Activated naive CD4-positive, alpha-beta T cell treated with anti-CD3 and anti-CD28 coated beads, Interleukin-2, amount 50 U/mL, for 72 hours (primary cell): ENCODE results near the gene MZF1. TPM values are rescaled to one million over a fixed set of nuclear protein-coding genes. Genes with fewer than 3 reads are reported as not detected.
"Not testable (repeated sequence)": the region's sequence is repeated elsewhere in the genome, so short reads cannot be mapped to it uniquely, and the experiment has no call there.

Experiments used
- ATAC-seq, 2 donors: fragments of 150-1000 bp; cut with Tn5 transposase; 2 replicates each; pipeline ENCODE4 v1.10.0; 2021; ENCODE audit warnings: mild to moderate bottlenecking in 2 of 2, moderate library complexity in 2 of 2
- DNase-seq, 2 donors: peaks; one replicate each; pipeline ENCODE4 v3.0.0; 2021 to 2022; ENCODE audit warnings: low spot score in 2 of 2
- H3K27ac Mint-ChIP-seq, 2 donors: one replicate each; pipeline ENCODE4 v1.8.0; 2022; ENCODE audit warnings: mild to moderate bottlenecking in 2 of 2, mixed read lengths in 2 of 2
- H3K36me3 Mint-ChIP-seq, 2 donors: one replicate each; pipeline ENCODE4 v1.8.0; 2022; ENCODE audit warnings: mixed read lengths in 2 of 2
- H3K9me3 Mint-ChIP-seq, 2 donors: one replicate each; pipeline ENCODE4 v1.8.0; 2022; ENCODE audit warnings: mixed read lengths in 2 of 2
- total RNA-seq, 2 donors: library from RNA; stranded (reverse); gene quantifications; one replicate each; pipeline ENCODE4 v1.2.3, GENCODE V29; 2022

The MZF1 gene
- total RNA-seq, 2 donors from 2014 or later = 22.1 to 26.8 TPM

DNA sequence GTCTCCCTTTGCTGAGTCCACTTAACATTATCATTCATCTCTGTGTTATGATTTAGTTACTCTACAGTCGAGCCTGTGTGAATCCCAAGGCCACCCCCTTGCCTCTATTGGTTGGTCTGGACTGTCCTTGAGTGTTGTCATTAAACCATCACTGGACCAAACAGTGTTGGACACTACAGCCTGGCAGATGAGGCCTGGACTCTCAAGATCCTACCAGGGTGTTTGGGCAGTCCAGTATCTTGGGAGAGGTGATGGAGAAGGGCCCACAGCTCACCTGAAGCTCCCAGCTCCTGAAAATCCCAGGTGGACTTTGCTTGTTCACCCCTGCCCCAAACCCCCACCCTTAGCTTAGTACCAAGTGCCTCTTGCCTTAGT is 22.0 kb downstream of the MZF1 start:
- peak overlapping the region; percentile 13 to 33 for H3K27ac Mint-ChIP-seq
- no peaks in the 10 kb centered on the region for H3K9me3 Mint-ChIP-seq
- H3K36me3 Mint-ChIP-seq = peaks cover 43 to 61% of the 10 kb centered on the region in 2 donors
- DNase-seq (no peak), ATAC-seq (no peak)

DNA sequence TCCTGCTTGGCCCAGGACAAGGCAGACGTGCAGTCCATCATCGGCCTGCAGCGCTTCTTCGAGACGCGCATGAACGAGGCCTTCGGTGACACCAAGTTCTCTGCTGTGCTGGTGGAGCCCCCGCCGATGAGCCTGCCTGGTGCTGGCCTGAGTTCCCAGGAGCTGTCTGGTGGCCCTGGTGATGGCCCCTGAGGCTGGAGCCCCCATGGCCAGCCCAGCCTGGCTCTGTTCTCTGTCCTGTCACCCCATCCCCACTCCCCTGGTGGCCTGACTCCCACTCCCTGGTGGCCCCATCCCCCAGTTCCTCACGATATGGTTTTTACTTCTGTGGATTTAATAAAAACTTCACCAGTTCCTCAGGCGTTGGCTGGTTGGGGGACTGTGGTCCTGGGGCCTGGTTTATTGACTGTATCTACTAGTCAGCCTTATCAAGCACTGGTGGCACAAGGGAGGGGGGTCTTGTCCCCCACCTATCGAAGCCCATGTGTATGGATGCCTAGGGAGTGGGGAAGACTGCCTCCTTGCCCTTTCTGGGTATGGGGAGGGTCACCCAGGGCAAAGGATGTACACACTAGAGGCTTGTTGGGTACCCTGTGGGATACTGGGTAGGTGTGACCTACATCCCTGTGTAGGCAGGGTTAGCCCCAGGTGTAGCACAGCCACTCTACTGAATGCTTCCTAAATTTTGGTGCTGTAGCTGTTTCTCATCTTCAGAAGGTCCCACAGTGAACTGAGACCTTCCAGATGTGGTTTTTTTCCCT is 22.6 kb downstream of the MZF1 start:
- DNase-seq (no peak), ATAC-seq (no peak)
- peak overlapping the region in 1 of 2 donors; percentile 33 for H3K27ac Mint-ChIP-seq
- H3K9me3 Mint-ChIP-seq = no peaks in the 10 kb centered on the region
- peaks cover 45 to 65% of the 10 kb centered on the region in 2 donors for H3K36me3 Mint-ChIP-seq

DNA sequence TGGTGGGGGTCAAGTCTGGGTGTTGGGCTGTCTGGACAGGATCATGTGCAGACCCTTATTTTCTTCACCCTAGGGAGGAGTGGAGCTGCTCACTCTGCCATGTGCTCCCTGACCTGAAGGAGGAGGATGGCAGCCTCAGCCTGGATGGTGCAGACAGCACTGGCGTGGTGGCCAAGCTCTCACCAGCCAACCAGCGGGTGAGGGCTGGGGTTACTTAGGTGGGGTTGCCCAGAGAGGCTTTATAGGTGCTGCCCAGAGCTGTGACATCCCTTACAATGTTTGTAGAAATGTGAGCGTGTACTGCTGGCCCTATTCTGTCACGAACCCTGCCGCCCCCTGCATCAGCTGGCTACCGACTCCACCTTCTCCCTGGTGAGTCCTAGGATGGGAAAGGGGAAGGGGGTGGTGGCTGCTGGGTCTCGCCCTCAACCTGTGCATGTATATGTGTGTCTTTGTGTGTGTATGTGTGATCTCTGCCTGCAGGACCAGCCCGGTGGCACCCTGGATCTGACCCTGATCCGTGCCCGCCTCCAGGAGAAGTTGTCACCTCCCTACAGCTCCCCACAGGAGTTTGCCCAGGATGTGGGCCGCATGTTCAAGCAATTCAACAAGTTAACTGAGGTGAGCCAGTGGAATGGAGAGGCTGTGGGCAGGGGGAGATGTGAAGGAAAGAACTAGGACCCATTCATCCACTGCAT is 23.3 kb downstream of the MZF1 start:
- peak overlapping the region; percentile 25 to 33 for H3K27ac Mint-ChIP-seq
- no peaks in the 10 kb centered on the region for H3K9me3 Mint-ChIP-seq
- H3K36me3 Mint-ChIP-seq = peaks cover 45 to 67% of the 10 kb centered on the region in 2 donors
- ATAC-seq = no peak
- DNase-seq = no peak

DNA sequence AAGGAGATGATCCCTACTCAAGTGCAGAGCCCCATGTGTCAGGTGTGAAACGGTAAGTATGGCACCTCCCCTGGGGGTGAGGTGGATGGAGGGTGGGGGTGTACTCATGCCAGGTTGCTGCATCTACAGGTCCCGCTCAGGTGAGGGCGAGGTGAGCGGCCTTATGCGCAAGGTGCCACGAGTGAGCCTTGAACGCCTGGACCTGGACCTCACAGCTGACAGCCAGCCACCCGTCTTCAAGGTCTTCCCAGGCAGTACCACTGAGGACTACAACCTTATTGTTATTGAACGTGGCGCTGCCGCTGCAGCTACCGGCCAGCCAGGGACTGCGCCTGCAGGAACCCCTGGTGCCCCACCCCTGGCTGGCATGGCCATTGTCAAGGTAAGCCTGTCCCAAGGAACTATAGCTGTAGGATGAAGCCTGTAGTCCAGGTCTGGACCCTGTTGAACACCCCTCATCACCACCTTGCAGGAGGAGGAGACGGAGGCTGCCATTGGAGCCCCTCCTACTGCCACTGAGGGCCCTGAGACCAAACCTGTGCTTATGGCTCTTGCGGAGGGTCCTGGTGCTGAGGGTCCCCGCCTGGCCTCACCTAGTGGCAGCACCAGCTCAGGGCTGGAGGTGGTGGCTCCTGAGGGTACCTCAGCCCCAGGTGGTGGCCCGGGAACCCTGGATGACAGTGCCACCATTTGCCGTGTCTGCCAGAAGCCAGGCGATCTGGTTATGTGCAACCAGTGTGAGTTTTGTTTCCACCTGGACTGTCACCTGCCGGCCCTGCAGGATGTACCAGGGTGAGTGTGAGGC is 24.1 kb downstream of the MZF1 start:
- H3K9me3 Mint-ChIP-seq = no peaks in the 10 kb centered on the region
- H3K36me3 Mint-ChIP-seq = peaks cover 38 to 60% of the 10 kb centered on the region in 2 donors
- H3K27ac Mint-ChIP-seq = no peak overlapping the region
- DNase-seq = no peak
- ATAC-seq = no peak

DNA sequence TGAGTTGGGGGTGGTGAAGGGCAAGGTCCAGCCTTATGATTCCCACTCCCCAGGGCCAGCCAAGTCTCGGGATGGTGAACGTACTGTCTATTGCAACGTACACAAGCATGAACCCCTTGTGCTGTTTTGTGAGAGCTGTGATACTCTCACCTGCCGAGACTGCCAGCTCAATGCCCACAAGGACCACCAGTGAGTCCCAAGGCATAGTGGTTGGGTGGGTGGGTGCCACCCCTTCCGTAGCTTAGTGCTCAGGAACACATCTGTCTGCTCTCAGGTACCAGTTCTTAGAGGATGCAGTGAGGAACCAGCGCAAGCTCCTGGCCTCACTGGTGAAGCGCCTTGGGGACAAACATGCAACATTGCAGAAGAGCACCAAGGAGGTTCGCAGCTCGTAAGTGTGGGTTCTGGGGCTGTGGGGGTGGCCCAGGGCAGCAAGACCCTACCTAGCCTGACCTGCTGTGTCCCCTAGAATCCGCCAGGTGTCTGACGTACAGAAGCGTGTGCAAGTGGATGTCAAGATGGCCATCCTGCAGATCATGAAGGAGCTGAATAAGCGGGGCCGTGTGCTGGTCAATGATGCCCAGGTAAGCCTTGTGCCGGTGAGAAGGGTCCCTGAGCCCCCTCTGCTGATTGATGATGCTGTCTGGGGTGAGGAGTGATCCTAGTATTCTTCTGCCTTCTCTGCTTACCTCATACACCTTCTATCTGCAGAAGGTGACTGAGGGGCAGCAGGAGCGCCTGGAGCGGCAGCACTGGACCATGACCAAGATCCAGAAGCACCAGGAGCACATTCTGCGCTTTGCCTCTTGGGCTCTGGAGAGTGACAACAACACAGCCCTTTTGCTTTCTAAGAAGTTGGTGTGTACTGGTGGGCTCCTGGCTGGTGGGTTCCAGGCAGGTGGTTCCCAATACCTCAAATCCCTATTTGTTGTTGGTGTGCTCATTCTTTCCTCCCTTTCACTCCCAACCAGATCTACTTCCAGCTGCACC is 25.5 kb downstream of the MZF1 start:
- Mint-ChIP-seq H3K27ac (peak overlapping the region in 1 of 2 donors; percentile 77), H3K36me3 (peaks cover 31 to 50% of the 10 kb centered on the region in 2 donors), H3K9me3 (no peaks in the 10 kb centered on the region)
- no peak for ATAC-seq
- DNase-seq = no peak

DNA sequence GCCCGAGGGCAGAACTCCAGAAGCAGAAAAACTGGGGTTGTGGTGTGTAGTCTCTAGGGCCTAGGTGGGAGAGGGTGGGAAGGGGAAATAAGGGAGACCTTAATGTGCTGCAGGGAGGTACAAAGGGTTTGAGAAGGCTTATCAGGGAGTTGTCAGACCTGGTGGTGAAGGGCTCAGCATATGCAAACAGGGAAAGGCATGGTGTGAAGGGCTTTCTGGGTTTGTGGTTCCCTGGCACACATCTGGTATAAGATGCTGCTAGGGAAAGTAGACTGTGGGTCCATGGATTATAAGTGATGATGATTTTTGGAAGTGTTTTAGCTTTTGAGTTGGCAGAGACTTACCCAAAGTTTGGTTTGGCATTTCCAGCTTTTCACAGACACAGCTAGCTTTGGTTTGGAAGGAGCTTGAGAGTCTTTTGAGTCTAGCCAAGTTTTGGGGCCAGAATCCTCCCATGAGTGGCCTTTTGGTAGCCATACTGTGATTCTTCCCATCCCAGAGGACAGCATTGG is 27.1 kb downstream of the MZF1 start:
- Mint-ChIP-seq H3K36me3 (peaks cover 31 to 43% of the 10 kb centered on the region in 2 donors), H3K27ac (peak overlapping the region; percentile 89 to 99), H3K9me3 (no peaks in the 10 kb centered on the region)
- ATAC-seq (no peak), DNase-seq (no peak)

DNA sequence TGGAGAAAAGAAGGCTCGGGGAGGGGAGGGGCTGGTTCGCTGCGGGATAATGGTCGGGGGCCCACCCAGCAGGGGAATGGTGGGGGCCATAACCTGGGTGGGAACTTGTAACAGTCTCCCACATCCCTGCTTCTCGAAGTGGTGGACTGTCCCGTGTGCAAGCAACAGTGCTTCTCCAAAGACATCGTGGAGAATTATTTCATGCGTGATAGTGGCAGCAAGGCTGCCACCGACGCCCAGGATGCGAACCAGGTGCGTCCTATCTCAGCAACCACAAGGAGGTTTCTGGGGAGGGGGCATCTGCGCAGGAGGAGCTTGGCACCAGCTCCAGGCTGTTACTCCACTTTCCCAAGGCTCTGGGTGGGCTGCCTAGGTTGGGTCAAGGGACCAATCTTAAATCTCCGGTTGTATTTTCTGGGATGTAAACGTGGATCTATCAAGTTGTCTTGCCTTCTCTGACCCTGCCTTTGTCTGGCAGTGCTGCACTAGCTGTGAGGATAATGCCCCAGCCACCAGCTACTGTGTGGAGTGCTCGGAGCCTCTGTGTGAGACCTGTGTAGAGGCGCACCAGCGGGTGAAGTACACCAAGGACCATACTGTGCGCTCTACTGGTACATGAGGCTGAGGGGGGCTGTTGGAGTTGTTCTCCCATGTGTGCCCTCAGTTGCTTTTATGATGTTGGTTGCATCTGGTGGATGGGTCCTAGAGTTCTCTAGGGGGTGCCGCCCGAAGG is 27.7 kb downstream of the MZF1 start:
- Mint-ChIP-seq H3K36me3 (peaks cover 31 to 42% of the 10 kb centered on the region in 2 donors), H3K9me3 (no peaks in the 10 kb centered on the region), H3K27ac (peak overlapping the region; percentile 89 to 99)
- ATAC-seq (no peak), DNase-seq (no peak)

DNA sequence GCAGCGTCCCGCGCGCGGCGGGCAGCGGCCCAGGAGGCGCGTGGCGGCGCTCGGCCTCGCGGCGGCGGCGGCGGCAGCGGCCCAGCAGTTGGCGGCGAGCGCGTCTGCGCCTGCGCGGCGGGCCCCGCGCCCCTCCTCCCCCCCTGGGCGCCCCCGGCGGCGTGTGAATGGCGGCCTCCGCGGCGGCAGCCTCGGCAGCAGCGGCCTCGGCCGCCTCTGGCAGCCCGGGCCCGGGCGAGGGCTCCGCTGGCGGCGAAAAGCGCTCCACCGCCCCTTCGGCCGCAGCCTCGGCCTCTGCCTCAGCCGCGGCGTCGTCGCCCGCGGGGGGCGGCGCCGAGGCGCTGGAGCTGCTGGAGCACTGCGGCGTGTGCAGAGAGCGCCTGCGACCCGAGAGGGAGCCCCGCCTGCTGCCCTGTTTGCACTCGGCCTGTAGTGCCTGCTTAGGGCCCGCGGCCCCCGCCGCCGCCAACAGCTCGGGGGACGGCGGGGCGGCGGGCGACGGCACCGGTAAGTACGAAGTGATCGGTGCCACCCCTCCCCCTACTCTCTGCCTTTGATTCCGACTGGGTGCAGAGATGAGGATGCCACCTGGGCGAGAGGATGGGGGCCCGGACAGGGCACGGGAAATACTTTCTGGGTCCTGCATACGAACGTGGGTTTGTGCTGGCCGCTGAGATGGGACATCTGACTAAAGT is 28.4 kb downstream of the MZF1 start:
- H3K27ac Mint-ChIP-seq = peak overlapping the region; percentile 96 to 99
- DNase-seq = peak in 1 of 2 donors; percentile 79
- peak; percentile 36 to 43 for ATAC-seq
- H3K36me3 Mint-ChIP-seq = peaks cover 31 to 35% of the 10 kb centered on the region in 2 donors
- no peaks in the 10 kb centered on the region for H3K9me3 Mint-ChIP-seq

DNA sequence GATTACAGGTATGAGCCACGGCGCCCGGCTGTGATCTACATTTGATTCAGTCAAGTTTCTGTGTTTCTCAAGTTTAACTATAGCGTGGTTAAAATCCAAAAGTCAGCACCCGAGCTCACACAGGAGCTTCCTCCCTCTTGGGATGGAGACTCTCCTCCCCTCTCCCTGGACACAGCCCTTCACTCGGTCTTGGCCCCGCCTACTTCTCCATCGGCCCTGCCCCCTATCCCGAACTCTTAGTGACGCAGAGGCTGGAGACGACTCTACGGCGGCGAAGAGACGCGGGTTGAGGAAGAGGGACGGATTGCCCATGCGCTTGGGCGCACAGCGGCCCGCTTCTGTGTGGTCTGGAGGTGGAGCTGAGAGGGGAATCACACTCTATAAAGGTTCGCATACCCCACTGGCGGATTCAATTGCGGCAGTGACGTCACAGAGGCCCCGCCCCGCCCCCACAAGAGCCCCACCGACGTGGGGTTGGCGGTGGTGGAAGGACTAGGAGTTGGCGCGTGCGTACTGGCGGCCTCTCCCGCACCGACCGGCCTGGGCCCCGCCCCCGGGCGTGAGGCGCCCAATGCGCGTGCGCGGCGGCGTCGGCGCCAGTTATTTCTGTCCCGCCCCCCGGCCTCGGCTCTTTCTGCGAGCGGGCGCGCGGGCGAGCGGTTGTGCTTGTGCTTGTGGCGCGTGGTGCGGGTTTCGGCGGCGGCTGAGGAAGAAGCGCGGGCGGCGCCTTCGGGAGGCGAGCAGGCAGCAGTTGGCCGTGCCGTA is 29.1 kb downstream of the MZF1 start, which contains the start of gene TRIM28:
TSS of gene TRIM28 (plus strand) at position 239 of the 765 bp plus-strand sequence. CDS start 694 bp downstream, outside the sequence.
- H3K36me3 Mint-ChIP-seq = peaks cover 31 to 35% of the 10 kb centered on the region in 2 donors
- H3K27ac Mint-ChIP-seq = peak within 1 kb of the TSS; percentile 96 to 98
- H3K9me3 Mint-ChIP-seq = no peaks in the 10 kb centered on the region
- DNase-seq (peak; percentile 100), ATAC-seq (peak; percentile 96 to 97)

DNA sequence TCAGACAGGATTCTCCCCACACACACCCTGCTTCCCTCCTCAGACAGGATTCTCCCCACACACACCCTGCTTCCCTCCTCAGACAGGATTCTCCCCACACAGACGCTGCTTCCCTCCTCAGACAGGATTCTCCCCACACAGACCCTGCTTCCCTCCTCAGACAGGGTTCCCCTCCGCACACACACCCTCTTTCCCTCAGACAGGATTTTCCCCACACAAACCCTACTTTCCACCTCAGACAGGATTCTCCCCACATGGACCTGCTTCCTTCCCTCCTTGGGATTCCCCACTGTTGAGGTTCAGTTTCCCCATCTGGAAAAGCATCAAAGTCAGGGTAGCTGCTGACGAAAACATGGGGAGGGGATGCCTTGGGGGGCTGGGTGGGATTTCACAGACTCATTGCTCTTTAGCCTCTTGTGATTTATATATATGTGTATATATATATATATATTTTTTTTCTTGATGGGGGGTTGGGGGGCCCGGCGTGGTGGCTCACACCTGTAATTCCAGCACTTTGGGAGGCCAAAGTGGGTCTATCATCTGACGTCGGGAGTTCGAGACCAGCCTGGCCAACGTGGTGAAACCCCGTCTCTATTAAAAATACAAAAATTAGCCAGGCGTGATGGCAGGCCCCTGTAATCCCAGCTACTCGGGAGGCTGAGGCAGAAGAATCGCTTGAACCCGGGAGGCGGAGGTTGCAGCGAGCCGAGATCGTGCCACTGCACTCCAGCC is 30.3 kb downstream of the MZF1 start:
- H3K9me3 Mint-ChIP-seq, DNase-seq, H3K27ac Mint-ChIP-seq, ATAC-seq: not testable (repeated sequence)
- peaks cover 25 to 28% of the 10 kb centered on the region in 2 donors for H3K36me3 Mint-ChIP-seq

DNA sequence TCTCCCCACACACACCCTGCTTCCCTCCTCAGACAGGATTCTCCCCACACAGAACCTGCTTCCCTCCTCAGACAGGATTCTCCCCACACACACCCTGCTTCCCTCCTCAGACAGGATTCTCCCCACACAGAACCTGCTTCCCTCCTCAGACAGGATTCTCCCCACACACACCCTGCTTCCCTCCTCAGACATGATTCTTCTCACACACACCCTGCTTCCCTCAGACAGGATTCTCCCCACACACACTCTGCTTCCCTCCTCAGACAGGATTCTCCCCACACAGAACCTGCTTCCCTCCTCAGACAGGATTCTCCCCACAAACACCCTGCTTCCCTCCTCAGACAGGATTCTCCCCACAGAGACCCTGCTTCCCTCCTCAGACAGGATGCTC is 34.0 kb downstream of the MZF1 start:
- H3K9me3 Mint-ChIP-seq, DNase-seq, H3K36me3 Mint-ChIP-seq, ATAC-seq: not testable (repeated sequence)
- peak overlapping the region in 1 of 2 donors; percentile 35 for H3K27ac Mint-ChIP-seq

DNA sequence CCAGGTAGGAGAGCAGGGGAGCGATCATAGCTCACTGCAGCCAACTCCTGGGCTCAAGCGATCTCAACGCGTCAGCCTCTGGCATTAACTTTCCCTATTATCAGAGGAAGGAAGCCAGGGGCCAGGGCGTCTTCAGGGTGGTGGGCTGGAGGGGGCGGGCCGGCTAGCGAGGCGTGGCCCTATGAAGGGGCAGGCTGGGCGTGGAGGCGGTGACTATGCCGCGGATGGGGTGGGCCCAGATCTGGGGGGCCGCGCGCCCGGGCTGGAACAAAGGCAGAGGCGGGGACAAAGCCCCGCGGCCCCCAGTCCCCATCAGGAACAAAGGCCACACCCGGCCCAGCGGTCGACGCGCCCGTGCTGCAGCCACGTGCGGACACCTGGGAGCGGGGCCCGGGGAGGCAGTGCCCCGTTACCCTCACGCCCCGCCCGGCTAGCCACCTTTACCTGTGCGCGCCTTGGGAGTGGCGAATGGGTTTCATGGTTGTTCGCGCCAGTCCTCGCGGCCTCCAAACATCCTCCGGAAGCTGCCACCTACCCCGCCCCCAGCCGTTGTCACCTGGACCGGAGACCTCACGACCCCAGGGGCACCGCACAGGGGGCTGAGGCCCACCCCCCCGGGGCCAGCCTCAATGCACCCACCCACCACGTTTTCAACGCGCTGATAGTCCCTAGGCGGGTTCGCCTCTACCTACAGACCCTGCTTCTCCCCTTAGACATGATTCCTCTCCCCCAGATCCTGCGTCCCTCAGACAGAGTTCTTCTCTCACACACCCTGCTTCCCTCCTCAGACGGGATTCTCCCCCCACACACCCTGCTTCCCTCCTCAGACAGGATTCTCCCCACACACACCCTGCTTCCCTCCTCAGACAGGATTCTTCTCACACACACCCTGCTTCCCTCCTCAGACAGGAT is 34.6 kb downstream of the MZF1 start:
- DNase-seq (peak in 1 of 2 donors; percentile 57), ATAC-seq (peak; percentile 86 to 96)
- Mint-ChIP-seq H3K27ac (peak overlapping the region; percentile 35 to 70), H3K9me3 (no peaks in the 10 kb centered on the region), H3K36me3 (no peaks in the 10 kb centered on the region)
